IMR-90 (cell line): Measurements from ENCODE around the gene NHSL2. TPM values are rescaled to one million over a fixed set of nuclear protein-coding genes. Genes with fewer than 3 reads are reported as not detected.

Experiments
- ATAC-seq: fragments of 200-7000 bp; cut with Tn5 transposase; 2 replicates; pipeline ENCODE4 v1.9.1; 2020; ENCODE audit warnings: low read depth, mild to moderate bottlenecking, moderate library complexity
- BruUV-seq: library from RNA; stranded (reverse); fragments of 400-500 nt; replicated peaks from 2 replicates; lab custom pipeline; 2021; lab: Mats Ljungman, UMichigan
- CTCF ChIA-PET: fragments of 300-600 bp; formaldehyde crosslinking; extraction: SDS; loops from one replicate; lab custom pipeline; 2021; ENCODE audit warnings: antibody characterized with exemption; lab: Yijun Ruan, JAX
- POLR2A ChIA-PET: fragments of 300-600 bp; sonication (Branson Sonifier 250); formaldehyde crosslinking; loops from one replicate; lab custom pipeline; 2022; ENCODE audit warnings: antibody characterized with exemption; ENCODE audit not compliant: unreplicated experiment; lab: Charles Lee
- DNase-seq: peaks from one replicate; pipeline ENCODE4 v3.0.0; 2013
- H2AFZ ChIP-seq: replicated peaks from 2 replicates; pipeline ENCODE3; 2013; ENCODE audit warnings: low read length, mild to moderate bottlenecking; ENCODE audit not compliant: poor library complexity
- H2AK5ac ChIP-seq: 2 replicates; pipeline ENCODE4 v1.6.1; 2013; ENCODE audit warnings: low read depth, low read length, inconsistent platforms
- H2AK9ac ChIP-seq: replicated peaks from 2 replicates; pipeline ENCODE3; 2013; ENCODE audit warnings: mild to moderate bottlenecking, low read depth, low read length, moderate library complexity; ENCODE audit not compliant: poor library complexity
- H2BK120ac ChIP-seq: 2 replicates; pipeline ENCODE4 v1.6.1; 2013; ENCODE audit warnings: low read depth, low read length, inconsistent platforms
- H2BK15ac ChIP-seq: 3 replicates; pipeline ENCODE4 v1.6.1; 2013; ENCODE audit warnings: low read depth, low read length, inconsistent platforms
- H2BK20ac ChIP-seq: 2 replicates; pipeline ENCODE4 v1.6.1; 2013; ENCODE audit warnings: low read depth, mild to moderate bottlenecking, inconsistent platforms, low read length, moderate library complexity
- H2BK5ac ChIP-seq: 2 replicates; pipeline ENCODE4 v1.6.1; 2013; ENCODE audit warnings: mild to moderate bottlenecking, low read depth, low read length, inconsistent platforms; ENCODE audit not compliant: poor library complexity, severe bottlenecking
- H3K14ac ChIP-seq: replicated peaks from 2 replicates; pipeline ENCODE4 v1.6.1; 2013; ENCODE audit warnings: low read depth, low read length, inconsistent platforms
- H3K18ac ChIP-seq: 2 replicates; pipeline ENCODE4 v1.6.1; 2013; ENCODE audit warnings: low read depth, low read length, control low read depth
- H3K23ac ChIP-seq: 2 replicates; pipeline ENCODE4 v1.6.1; 2013; ENCODE audit warnings: low read depth, low read length, inconsistent platforms
- H3K27ac ChIP-seq: 2 replicates; pipeline ENCODE4 v1.5.1; 2013; ENCODE audit warnings: mild to moderate bottlenecking, control low read depth, low read length; ENCODE audit not compliant: insufficient read depth
- H3K27me3 ChIP-seq: 2 replicates; pipeline ENCODE4 v1.6.1; 2013; ENCODE audit warnings: low read length; ENCODE audit not compliant: control insufficient read depth, insufficient read depth
- H3K36me3 ChIP-seq: 2 replicates; pipeline ENCODE4 v1.6.1; 2013; ENCODE audit warnings: low read length, mixed read lengths; ENCODE audit not compliant: control insufficient read depth, insufficient read depth
- H3K4ac ChIP-seq: 2 replicates; pipeline ENCODE4 v1.6.1; 2013; ENCODE audit warnings: low read depth, low read length, inconsistent platforms
- H3K4me1 ChIP-seq: 2 replicates; pipeline ENCODE4 v1.6.1; 2013; ENCODE audit warnings: low read length, mixed read lengths; ENCODE audit not compliant: control insufficient read depth, insufficient read depth
- H3K4me2 ChIP-seq: 2 replicates; pipeline ENCODE4 v1.6.1; 2013; ENCODE audit warnings: low read depth, mild to moderate bottlenecking, control low read depth, low read length, moderate library complexity
- H3K4me3 ChIP-seq: 2 replicates; pipeline ENCODE4 v1.5.1; 2013; ENCODE audit warnings: low read depth, mild to moderate bottlenecking, control low read depth, low read length, moderate library complexity; ENCODE audit not compliant: insufficient read depth
- H3K56ac ChIP-seq: 2 replicates; pipeline ENCODE4 v1.6.1; 2013; ENCODE audit warnings: low read length, inconsistent platforms; ENCODE audit not compliant: insufficient read depth; ENCODE audit errors: extremely low read depth
- H3K79me1 ChIP-seq, 2 experiments: 2 replicates each; pipeline ENCODE4 v1.6.1; 2013; ENCODE audit warnings: low read length in 2 of 2, inconsistent platforms in 1 of 2, low read depth in 1 of 2
- H3K9ac ChIP-seq: 2 replicates; pipeline ENCODE4 v1.6.1; 2013; ENCODE audit warnings: low read depth, low read length, control low read depth
- H3K9me1 ChIP-seq: 2 replicates; pipeline ENCODE4 v1.6.1; 2013; ENCODE audit warnings: low read length, inconsistent platforms; ENCODE audit not compliant: insufficient read depth
- H3K9me3 ChIP-seq: 2 replicates; pipeline ENCODE4 v1.6.1; 2013; ENCODE audit warnings: low read length; ENCODE audit not compliant: control insufficient read depth, insufficient read depth
- H4K20me1 ChIP-seq: 2 replicates; pipeline ENCODE4 v1.6.1; 2013; ENCODE audit warnings: low read length, inconsistent platforms; ENCODE audit not compliant: insufficient read depth
- H4K5ac ChIP-seq: 2 replicates; pipeline ENCODE4 v1.6.1; 2013; ENCODE audit warnings: mild to moderate bottlenecking, low read depth, low read length, control low read depth
- H4K8ac ChIP-seq, 2 experiments: 2 replicates each; pipeline ENCODE4 v1.6.1; 2013; ENCODE audit warnings: low read depth in 2 of 2, low read length in 2 of 2, control low read depth in 1 of 2, inconsistent platforms in 1 of 2
- H4K91ac ChIP-seq: 2 replicates; pipeline ENCODE4 v1.6.1; 2013; ENCODE audit warnings: low read depth, low read length, inconsistent platforms; ENCODE audit not compliant: insufficient read depth
- CTCF ChIP-seq: conservative IDR thresholded peaks from 2 replicates; pipeline ENCODE4 v1.5.1; 2012; ENCODE audit warnings: mild to moderate bottlenecking, low read depth, low read length, improper control_type of control experiment
- MXI1 ChIP-seq: IDR thresholded peaks from 2 replicates; pipeline ENCODE4 v1.6.1; 2012; ENCODE audit warnings: low read depth, mild to moderate bottlenecking, low read length, moderate library complexity, borderline replicate concordance
- POLR2A ChIP-seq: IDR thresholded peaks from 2 replicates; pipeline ENCODE4 v1.6.1; 2012; ENCODE audit warnings: mild to moderate bottlenecking, low read depth, low read length
- USF2 ChIP-seq: fragments of 150-350 bp; IDR thresholded peaks from 2 replicates; pipeline ENCODE4 v1.6.1; 2017; ENCODE audit warnings: mild to moderate bottlenecking, antibody characterized with exemption, low read length, low read depth
- WGBS, 2 experiments: methylation state at CpG; one replicate each; pipeline versions ENCODE4 v1.1.5 to v1.1.7; 2013; ENCODE audit warnings: missing lambda C conversion rate in 2 of 2; ENCODE audit not compliant: insufficient read length in 1 of 2; ENCODE audit errors: extremely low coverage in 2 of 2; 5-methylcytosine and 5-hydroxymethylcytosine counted together
- dilution Hi-C: fragments of 300-500 bp; cut with HindIII; formaldehyde crosslinking; loops from one replicate; pipeline ENCODE4 v1.14.3; 2018; ENCODE audit warnings: low sequenced_read_pairs; ENCODE audit not compliant: unreplicated experiment
- in situ Hi-C: fragments of 300-500 bp; cut with MboI; formaldehyde crosslinking; loops from 3 replicates; pipeline ENCODE4 v1.14.3; 2019; ENCODE audit warnings: low sequenced_read_pairs, inconsistent platforms, mixed read lengths
- intact Hi-C: fragments of 100-400 bp; cut with micrococcal nuclease; formaldehyde crosslinking; loops from 2 replicates; pipeline ENCODE4 v1.10.0; 2022
- polyA plus RNA-seq, 3 experiments: library from polyadenylated mRNA; depleted of rRNA; stranded (reverse); fragments of >200 nt; gene quantifications; 2 replicates each; pipeline ENCODE4 v1.2.3, GENCODE V29; 2012; ENCODE audit warnings: low replicate concordance in 1 of 3
- total RNA-seq: library from RNA; depleted of rRNA; stranded (reverse); fragments of >200 nt; gene quantifications from 2 replicates; pipeline ENCODE4 v1.2.3, GENCODE V29; 2012

Gene NHSL2
- total and polyA plus RNA-seq, 2 of the 4 experiments (the other 2 are of a cell fraction) = 0.72 to 0.75 TPM

GRCh38 chrX:72158773-72159172, 248.1 kb downstream of the NHSL2 start:
- Histone ChIP-seq H3K79me1 (no peaks in the 10 kb centered on the region), H3K4me3 (no peak overlapping the region), H2BK5ac (no peak overlapping the region), H2AFZ (no peak overlapping the region), H4K8ac (no peak overlapping the region), H3K4me1 (no peaks in the 10 kb centered on the region), H3K9me3 (peaks cover 14% of the 10 kb centered on the region), H3K56ac (no peak overlapping the region), H2BK120ac (no peak overlapping the region), H4K20me1 (no peaks in the 10 kb centered on the region; the same call in 1 of the 2 replicates), H3K9ac (no peak overlapping the region), H3K4me2 (no peak overlapping the region), H2BK20ac (no peak overlapping the region), H3K36me3 (no peaks in the 10 kb centered on the region), H4K91ac (no peak overlapping the region), H3K18ac (no peak overlapping the region), H2BK15ac (no peak overlapping the region), H3K27ac (no peak overlapping the region), H3K9me1 (no peaks in the 10 kb centered on the region), H3K14ac (no peak overlapping the region), H4K5ac (no peak overlapping the region), H3K27me3 (peaks cover 17% of the 10 kb centered on the region), H3K23ac (no peak overlapping the region), H3K4ac (no peak overlapping the region), H2AK9ac (no peak overlapping the region), H2AK5ac (no peak overlapping the region)
- CTCF ChIA-PET = no interaction called here
- no peak for TF ChIP-seq USF2
- TF ChIP-seq MXI1 = no peak
- TF ChIP-seq CTCF = no peak
- TF ChIP-seq POLR2A = no peak
- in situ Hi-C loops (no loop called here), dilution Hi-C loops (no loop called here), intact Hi-C loops (no loop called here)
- POLR2A ChIA-PET = no interaction called here
- no peak for ATAC-seq
- 45% methylated on average over 1 of the region's 3 CpGs; no CpG with 5 or more reads in 1 of the 2 experiments for WGBS, 2 experiments
- no peak for DNase-seq
- no TSS peak for BruUV-seq
